BE2C (cell line): ENCODE measurements around the gene PPP1R1B.

Experiments used
- DNase-seq: peaks from one replicate; pipeline ENCODE4 v3.0.0-alpha.2; 2020
- H3K27me3 ChIP-seq: fragments of 250-450 bp; sonication (Bioruptor Pico); 2 replicates; pipeline ENCODE4 v1.5.1; 2020; ENCODE audit warnings: mild to moderate bottlenecking
- H3K36me3 ChIP-seq: fragments of 250-450 bp; sonication (Bioruptor Pico); 2 replicates; pipeline ENCODE4 v1.5.1; 2020; ENCODE audit warnings: mild to moderate bottlenecking
- H3K4me1 ChIP-seq: fragments of 250-450 bp; sonication (Bioruptor Pico); 2 replicates; pipeline ENCODE4 v1.5.1; 2020
- H3K4me3 ChIP-seq: 2 replicates; pipeline ENCODE4 v1.5.1; 2011; ENCODE audit warnings: low read depth, low read length
- H3K9me3 ChIP-seq: fragments of 250-450 bp; sonication (Bioruptor Pico); 2 replicates; pipeline ENCODE4 v1.5.1; 2020
- CTCF ChIP-seq: IDR thresholded peaks from 2 replicates; pipeline ENCODE4 v1.5.1; 2012; ENCODE audit warnings: mild to moderate bottlenecking, low read depth, low read length

The PPP1R1B gene

GRCh38 chr17:39658760-39659159 lies 32.0 kb downstream of the PPP1R1B start:
- H3K27me3 ChIP-seq, result no peaks in the 10 kb centered on the region
- H3K4me1 ChIP-seq, result no peaks in the 10 kb centered on the region
- H3K36me3 ChIP-seq, result peaks cover 8% of the 10 kb centered on the region; the same call in 1 of the 2 replicates
- no peak for DNase-seq
- no peak overlapping the region for H3K4me3 ChIP-seq
- H3K9me3 ChIP-seq, result no peaks in the 10 kb centered on the region
- TF ChIP-seq CTCF, result no peak

- Histone ChIP-seq H3K9me3 (no peaks in the 10 kb centered on the region), H3K4me3 (no peak overlapping the region), H3K27me3 (no peaks in the 10 kb centered on the region), H3K36me3 (peaks cover 8% of the 10 kb centered on the region; the same call in 1 of the 2 replicates), H3K4me1 (no peaks in the 10 kb centered on the region)
- TF ChIP-seq CTCF, result no peak
- no peak for DNase-seq
Measured at GRCh38 chr17:39659279-39660010, 32.7 kb downstream of the PPP1R1B start.

GRCh38 chr17:39660011-39660360 lies 33.2 kb downstream of the PPP1R1B start:
- H3K4me1 ChIP-seq, result no peaks in the 10 kb centered on the region
- peaks cover 8% of the 10 kb centered on the region; the same call in 1 of the 2 replicates for H3K36me3 ChIP-seq

GRCh38 chr17:39660397-39661385 lies 33.9 kb downstream of the PPP1R1B start:
- no peak for TF ChIP-seq CTCF
- H3K27me3 ChIP-seq, result no peaks in the 10 kb centered on the region
- no peak overlapping the region for H3K4me3 ChIP-seq
- no peaks in the 10 kb centered on the region for H3K4me1 ChIP-seq
- H3K36me3 ChIP-seq, result peaks cover 8% of the 10 kb centered on the region; the same call in 1 of the 2 replicates
- H3K9me3 ChIP-seq, result no peaks in the 10 kb centered on the region
- DNase-seq, result no peak

More at GRCh38 chr17:39660011-39660360, 33.2 kb downstream of the PPP1R1B start:
- no peak for DNase-seq
- no peaks in the 10 kb centered on the region for H3K9me3 ChIP-seq
- no peak overlapping the region for H3K4me3 ChIP-seq
- no peaks in the 10 kb centered on the region for H3K27me3 ChIP-seq
- TF ChIP-seq CTCF, result no peak

- Histone ChIP-seq H3K36me3 (peaks cover 8% of the 10 kb centered on the region; the same call in 1 of the 2 replicates), H3K4me3 (no peak overlapping the region), H3K4me1 (peaks cover 2% of the 10 kb centered on the region), H3K9me3 (no peaks in the 10 kb centered on the region), H3K27me3 (no peaks in the 10 kb centered on the region; the same call in 1 of the 2 replicates)
- DNase-seq, result no peak
- no peak for TF ChIP-seq CTCF
Measured at GRCh38 chr17:39661744-39662541, 35.2 kb downstream of the PPP1R1B start.
